GM12873 (cell line): ENCODE data around the gene PACSIN2.

Source experiments
- TF ChIP-seq, protein P1 (sequence below): IDR thresholded peaks from 2 replicates; pipeline ENCODE4 v1.5.1; 2012; ENCODE audit warnings: low read depth, mild to moderate bottlenecking, moderate library complexity, low read length, control low read depth; ENCODE audit not compliant: insufficient read depth; ENCODE audit errors: missing control alignments

Gene PACSIN2

GRCh38 chr22:42834177-42834949 is 180.6 kb downstream of the PACSIN2 start:
- TF ChIP-seq, protein P1, sequence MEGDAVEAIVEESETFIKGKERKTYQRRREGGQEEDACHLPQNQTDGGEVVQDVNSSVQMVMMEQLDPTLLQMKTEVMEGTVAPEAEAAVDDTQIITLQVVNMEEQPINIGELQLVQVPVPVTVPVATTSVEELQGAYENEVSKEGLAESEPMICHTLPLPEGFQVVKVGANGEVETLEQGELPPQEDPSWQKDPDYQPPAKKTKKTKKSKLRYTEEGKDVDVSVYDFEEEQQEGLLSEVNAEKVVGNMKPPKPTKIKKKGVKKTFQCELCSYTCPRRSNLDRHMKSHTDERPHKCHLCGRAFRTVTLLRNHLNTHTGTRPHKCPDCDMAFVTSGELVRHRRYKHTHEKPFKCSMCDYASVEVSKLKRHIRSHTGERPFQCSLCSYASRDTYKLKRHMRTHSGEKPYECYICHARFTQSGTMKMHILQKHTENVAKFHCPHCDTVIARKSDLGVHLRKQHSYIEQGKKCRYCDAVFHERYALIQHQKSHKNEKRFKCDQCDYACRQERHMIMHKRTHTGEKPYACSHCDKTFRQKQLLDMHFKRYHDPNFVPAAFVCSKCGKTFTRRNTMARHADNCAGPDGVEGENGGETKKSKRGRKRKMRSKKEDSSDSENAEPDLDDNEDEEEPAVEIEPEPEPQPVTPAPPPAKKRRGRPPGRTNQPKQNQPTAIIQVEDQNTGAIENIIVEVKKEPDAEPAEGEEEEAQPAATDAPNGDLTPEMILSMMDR, result no peak

DNA sequence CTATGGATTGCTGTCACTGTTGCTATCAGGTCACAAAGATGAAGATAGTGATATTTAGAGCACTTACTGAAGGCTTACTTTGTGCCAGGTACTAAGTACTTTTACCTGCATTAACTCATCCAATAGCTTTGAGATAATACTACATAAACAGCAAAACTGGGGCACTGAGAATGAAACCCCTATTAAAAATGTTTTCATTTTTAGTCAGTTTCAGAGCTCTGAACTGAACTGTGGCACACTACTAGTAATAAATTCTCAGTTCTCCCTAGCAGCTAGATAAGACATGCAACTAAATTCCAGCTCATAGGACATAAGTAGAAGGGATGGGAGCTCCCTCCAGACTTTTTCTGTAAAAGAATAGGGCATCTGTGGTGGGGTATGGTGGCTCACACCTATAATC is 181.8 kb downstream of the PACSIN2 start:
- TF ChIP-seq, protein P1, result no peak

- TF ChIP-seq, protein P1, result no peak
Observed at GRCh38 chr22:42831712-42832111, 183.2 kb downstream of the PACSIN2 start.

- TF ChIP-seq, protein P1, result no peak
Observed at GRCh38 chr22:42830161-42830560, 184.8 kb downstream of the PACSIN2 start.

- TF ChIP-seq, protein P1, result no peak
Observed at GRCh38 chr22:42829302-42829701, 185.6 kb downstream of the PACSIN2 start.

DNA sequence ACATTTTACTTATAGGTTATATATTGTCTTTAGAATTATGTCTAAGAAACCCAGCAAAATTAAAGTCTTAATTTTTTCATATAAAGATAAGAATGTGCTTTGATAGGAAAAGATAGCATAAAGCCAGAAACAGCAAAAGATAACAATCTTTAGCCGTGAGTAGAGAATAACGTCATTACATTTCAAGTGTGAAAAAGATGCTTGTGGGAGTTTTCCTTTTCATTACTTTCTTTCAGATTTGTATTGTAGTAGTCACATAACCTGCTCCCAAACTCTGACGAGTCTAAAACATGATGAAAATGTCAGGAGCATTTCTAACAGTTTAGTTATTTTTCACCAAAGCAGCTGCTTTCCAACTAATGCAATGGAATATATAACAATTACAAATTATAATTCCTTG is 189.2 kb downstream of the PACSIN2 start:
- TF ChIP-seq, protein P1, result no peak

DNA sequence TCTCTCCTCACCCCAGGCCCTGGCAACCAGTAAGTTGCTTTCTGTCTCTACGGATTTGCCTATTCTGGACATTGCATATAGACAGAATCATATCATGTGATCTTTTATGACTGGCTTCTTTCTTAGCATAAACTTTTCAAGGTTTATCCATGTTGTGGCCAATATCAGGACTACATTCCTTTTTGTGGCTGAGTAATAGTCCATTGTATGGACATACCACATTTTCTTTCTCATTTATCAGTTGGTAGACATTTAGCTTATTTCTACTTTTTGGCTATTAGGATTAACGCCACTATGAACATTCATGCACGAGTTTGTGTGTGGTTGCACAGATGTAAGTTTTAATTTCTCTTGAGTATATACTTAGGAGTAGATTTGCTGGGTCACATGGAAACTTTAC is 193.6 kb downstream of the PACSIN2 start:
- TF ChIP-seq, protein P1, result no peak
